ENCODE data around the gene GLYR1.

DNA sequence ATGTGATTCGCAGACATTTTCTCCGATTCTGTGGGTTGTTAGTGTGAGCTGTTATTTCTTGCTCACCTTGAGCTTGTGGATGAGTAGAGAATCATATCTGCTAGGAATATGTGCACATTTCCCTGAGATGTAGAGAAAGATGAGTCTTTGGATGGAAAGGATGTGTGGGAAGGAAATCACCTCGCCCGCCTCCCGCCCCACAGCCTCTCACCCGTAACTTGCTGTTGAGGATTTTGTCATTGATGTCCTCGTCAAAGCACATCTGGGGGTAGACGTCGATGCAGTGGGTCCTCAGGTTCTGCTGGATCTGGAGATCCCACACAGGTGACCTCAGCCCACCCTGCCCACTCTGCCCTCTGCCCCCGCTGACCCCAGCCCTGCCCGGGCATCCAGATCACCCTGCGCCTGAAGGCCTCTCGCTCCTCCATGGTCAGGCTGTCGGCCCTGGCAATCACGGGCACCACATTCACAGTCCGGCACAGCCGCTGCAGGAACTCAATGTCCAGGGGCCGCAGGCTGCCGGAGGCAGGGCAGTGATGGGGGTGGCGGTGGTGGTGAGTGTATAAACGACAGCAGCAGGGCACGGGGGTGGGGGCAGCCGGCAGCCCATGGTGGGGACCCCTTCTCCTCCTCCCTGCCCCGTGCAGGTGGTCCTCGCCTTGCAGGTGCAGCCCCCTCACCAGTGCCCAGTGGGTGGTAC, 63.7 kb downstream of the GLYR1 start:
- TF ChIP-seq, protein P1, sequence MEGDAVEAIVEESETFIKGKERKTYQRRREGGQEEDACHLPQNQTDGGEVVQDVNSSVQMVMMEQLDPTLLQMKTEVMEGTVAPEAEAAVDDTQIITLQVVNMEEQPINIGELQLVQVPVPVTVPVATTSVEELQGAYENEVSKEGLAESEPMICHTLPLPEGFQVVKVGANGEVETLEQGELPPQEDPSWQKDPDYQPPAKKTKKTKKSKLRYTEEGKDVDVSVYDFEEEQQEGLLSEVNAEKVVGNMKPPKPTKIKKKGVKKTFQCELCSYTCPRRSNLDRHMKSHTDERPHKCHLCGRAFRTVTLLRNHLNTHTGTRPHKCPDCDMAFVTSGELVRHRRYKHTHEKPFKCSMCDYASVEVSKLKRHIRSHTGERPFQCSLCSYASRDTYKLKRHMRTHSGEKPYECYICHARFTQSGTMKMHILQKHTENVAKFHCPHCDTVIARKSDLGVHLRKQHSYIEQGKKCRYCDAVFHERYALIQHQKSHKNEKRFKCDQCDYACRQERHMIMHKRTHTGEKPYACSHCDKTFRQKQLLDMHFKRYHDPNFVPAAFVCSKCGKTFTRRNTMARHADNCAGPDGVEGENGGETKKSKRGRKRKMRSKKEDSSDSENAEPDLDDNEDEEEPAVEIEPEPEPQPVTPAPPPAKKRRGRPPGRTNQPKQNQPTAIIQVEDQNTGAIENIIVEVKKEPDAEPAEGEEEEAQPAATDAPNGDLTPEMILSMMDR (IDR thresholded peaks at IDR 0.05) = no peak
- no peak for TF ChIP-seq EZH2 (IDR thresholded peaks at IDR 0.05; ENCODE audit: borderline replicate concordance, insufficient read depth, low read depth, low read length, poor library complexity, severe bottlenecking)

Measured in B cell (primary cell).